Spleen (tissue), 3 donors: ENCODE results near the gene PTTG1IP.

Experiments used
- POLR2A ChIP-seq, 3 donors: fragments of 450-650 bp; IDR thresholded peaks; one replicate each; pipeline ENCODE4 v1.5.1; 2017; ENCODE audit warnings: antibody characterized with exemption in 3 of 3, mild to moderate bottlenecking in 1 of 3
- POLR2AphosphoS5 ChIP-seq, 3 donors: sonication (generic); formaldehyde crosslinking; IDR thresholded peaks; one replicate each; pipeline ENCODE4 v1.5.1; 2017; ENCODE audit warnings: antibody characterized with exemption in 3 of 3

DNA sequence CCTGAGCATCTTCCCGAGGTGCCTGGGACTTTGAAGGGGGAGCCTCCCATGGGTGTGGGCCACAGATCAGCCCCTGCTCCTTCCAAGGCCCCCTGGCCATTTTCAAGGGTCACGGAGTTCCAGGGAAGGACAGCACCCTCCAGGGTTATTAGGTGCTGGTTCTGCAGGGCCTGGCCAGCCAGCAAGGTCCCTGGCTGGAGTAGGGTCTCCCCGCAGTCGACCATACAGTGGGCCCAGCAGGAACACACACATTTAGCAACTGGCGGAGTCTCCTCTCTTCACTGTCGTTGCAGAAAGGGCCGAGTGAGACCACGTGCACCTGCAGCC lies 37.9 kb downstream of the PTTG1IP start:
- no peak for TF ChIP-seq POLR2A (IDR thresholded peaks at IDR 0.05)
- TF ChIP-seq POLR2AphosphoS5 (IDR thresholded peaks at IDR 0.05): no peak
